GM19023 (cell line): ENCODE data around the gene RAB18.
"Not testable (repeated sequence)": the region's sequence is repeated elsewhere in the genome, so short reads cannot be mapped to it uniquely, and the experiment has no call there.

Experiments used
- ATAC-seq: cut with Tn5 transposase; IDR thresholded peaks from one replicate; pipeline ENCODE4 v1.9.1; 2021; ENCODE audit warnings: mild to moderate bottlenecking, moderate library complexity; ENCODE audit not compliant: unreplicated experiment

RAB18 gene

DNA sequence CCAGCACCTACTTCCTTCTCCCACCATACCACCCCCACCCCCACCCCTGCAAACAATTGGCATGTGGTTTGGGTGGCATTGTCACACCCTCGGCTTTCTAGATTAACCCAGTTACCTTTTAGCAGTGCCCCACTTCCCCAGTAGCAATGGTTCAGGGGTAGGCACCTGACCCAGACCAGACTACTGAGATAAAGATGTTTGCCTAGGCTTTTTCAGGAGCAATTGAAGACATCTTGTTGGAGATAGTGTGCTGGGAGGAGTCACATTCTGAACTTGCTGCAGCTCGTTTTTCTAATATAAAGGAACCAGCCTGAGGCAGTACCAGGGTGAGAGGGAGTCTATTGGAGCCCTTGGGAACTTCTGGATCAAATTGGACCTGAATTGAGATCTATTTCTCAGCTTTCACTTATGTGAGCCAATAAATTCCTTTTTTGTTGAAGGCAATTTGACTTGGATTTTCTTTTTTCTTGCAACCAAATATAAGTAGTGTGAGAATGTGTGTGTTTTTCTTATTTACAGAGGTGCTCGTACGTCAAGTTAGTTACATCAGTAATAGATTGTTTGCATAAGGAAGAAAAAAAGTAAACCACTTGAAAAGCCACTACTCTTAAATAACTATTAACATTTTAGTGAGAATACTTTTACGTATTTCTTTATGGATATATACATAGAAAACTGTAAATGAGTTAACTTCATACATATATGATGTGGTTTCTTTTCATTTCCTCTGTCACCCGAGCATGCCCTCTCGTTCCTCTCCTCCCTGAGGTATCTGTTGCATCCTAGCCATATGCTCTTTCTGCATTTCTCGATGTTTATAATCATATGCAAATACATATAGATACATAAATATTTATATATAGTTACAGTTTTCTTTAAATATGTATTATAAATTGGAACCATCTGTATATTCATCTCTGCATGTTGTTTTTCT lies 38.0 kb downstream of the RAB18 start:
- no peak for ATAC-seq

DNA sequence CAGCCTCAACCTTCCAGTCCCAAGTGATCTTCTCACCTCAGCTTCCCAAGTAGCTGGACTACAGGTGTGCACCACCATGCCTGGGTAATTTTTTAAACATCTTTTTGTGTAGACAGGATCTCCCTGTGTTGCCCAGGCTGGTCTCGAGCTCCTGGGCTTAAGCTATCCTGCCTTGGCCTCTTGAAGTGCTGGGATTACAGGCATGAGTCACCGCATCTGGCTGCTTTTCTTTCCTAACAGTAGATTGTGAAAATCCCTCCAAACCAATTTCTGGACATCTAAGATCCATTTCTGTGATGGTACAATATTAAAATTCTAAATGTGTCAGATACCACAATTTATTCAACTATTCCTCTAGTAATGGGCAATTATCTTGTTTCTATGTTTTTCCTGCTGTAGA lies 38.7 kb downstream of the RAB18 start:
- ATAC-seq, result no peak

DNA sequence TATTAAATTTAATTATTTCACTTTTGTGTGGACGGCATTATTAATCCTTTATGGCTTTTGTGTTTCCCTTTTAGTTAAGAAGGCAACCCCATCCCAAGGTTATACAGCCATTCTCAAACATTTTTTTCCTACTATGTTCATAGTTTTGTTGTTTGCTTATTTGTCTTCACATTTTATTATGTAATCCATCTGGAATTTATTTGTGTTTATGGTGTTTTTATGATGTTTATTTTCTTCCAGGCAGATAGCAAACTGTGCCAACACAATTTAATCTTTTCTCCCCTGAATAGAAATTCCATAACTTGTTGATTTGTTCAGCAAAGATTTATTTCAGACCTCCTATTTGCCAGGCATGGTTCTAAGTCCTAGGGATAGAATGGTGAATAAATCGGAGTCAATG lies 42.9 kb downstream of the RAB18 start:
- ATAC-seq, result no peak

DNA sequence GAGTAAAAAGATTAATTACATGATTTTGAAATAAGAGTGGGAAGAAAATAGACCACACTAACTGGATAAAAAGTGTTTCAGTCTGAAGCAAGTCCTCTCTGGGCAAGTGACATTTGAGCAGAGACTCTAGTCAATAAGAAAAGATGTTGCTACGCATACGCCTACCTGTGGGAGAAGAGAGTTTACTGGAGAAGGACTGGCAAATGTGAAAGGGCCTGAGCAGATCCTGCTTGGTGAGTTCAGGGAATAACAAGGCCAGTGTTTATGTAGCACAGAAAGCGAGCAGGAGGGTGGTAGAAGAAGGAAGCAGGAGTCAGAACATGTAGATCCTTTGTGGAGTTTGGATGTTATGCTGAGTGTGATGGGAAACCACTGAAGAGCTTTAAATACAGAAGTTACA lies 43.4 kb downstream of the RAB18 start:
- no peak for ATAC-seq

DNA sequence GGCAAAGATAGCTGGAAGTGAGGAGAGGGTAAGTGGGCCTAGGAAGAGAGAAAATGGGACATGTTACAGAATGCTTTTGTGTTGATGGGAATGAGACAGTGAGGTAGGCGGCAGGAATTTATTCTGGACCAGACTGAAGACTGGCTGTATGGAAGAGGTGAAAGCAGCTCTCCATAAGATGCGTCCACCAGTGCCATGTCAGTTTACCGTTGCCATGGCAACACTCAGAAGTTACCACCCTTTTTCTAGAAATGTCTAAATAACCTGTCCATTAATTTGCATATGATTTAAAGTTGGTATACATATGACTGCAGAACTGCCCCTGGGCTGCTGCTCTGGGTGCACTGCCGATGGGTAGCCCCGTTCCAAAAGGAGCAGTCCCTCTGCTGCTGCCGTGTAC lies 46.7 kb downstream of the RAB18 start:
- ATAC-seq, result no peak

DNA sequence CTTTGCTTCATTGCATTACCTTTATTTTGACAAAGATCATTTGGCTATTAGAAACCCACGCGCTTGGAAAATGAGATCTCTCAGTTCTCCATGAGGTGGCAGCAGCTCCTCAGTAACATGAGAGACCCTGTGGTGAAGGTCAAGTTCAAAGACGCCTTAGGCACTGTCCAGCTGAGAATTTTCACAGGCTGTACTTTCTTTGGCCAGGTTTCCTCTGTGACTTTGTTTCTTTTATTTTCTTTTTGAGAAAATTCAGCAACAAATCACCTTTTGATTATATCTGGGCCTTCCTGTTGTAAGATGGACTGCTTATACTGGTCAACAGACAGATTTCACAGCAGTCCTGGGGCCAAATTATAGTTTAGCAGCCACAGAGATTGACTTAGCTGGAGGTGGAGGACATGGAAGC lies 54.5 kb downstream of the RAB18 start:
- no peak for ATAC-seq

DNA sequence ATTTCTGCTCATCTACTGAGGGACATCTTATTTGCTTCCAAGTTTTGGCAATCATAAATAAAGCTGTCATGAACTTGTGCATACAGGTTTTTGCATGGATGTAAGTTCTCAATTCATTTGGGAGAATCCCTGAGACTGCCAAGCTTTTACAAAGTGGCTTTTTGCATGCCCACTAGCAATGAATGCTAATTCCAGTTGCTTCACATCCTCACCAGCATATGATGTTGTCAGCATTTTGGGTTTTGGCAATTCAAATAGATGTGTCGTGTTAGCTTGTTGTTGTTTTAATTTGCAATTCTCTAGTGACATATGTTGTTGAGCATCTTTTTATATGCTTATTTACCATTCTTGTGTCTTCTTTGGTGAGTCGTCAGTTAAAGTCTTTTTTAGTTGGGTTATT lies 57.2 kb downstream of the RAB18 start:
- ATAC-seq, result no peak

DNA sequence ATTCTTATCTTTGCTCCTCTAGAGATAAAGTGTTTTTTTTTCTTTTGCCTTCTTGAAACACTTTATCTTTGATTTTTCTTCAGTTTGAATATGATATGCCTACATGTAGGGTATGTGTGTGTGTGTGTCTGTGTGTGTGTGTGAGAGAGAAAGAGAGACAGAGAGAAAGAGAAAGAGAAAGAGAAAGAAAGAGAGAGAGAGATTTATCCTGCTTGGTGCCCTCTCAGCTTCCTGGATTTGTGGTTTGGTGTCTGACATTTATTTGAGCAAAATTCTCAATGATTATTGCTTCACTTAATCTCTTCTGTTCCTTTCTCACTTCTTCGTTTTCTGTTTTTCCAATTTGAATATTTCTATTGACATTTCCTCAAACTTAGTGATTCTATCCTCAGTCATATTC lies 60.3 kb downstream of the RAB18 start:
- ATAC-seq, result no peak

DNA sequence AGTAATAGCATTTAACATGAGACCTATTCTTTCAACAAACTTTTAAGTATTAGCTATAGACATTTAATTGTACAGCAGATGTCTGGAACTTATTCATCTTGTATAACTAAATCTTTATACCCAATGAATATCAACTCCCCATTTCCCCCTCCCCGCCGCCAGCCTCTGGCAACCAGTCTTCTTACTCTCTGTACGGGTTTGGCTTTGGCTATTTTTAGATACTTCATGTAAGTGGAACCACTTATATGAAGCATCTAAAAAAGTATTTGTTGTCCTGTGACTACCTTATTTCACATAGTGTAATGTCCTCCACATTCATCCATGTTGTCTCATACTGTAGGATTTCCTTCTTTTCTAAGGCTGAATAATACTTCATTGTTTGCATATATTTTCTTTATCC lies 60.8 kb downstream of the RAB18 start:
- ATAC-seq, result no peak

DNA sequence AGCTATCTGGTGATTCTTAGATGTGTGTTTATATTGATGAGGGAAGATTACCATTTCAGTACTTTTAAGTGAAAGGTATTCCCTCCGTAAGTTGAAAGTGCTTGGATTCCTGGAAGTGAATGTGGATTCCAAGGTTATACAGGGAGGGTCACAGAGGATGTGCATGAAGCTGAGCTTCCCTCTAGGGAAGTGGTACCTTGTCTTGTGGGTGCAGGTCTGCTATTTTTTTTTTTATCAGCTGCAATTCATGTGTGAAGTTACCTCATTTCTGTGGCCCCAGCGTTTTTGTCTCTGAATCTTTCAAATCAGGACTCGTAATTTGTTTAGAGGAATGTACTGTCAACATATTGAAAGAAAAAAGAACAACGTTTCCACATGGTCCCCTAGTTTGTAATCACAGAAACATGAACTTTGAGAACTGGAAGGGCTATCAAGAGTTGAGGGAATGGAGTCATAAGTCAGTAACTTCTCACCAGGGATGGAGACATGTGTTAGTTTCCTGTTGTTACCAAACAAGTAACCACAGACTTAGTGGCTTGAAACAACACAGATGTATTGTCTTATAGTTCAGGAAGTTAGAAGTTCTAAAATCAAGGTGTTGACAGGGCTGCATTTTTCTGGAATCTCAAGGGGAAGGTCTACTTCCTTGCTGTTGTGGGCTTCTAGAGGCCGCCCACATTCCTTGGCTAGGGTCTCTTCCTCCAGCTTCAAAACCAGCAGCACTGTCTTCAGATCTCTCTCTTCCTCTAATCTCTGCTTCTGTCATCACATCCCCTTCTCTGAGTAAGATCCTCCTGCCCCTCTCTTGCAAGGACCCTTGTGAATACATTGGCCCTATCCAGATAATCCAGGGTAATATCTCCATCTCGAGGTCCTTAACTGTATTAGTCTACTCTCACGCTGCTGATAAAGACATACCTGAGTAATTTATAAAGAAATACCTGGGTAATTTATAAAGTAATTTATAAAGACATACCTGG lies 64.4 kb downstream of the RAB18 start:
- ATAC-seq, result no peak

DNA sequence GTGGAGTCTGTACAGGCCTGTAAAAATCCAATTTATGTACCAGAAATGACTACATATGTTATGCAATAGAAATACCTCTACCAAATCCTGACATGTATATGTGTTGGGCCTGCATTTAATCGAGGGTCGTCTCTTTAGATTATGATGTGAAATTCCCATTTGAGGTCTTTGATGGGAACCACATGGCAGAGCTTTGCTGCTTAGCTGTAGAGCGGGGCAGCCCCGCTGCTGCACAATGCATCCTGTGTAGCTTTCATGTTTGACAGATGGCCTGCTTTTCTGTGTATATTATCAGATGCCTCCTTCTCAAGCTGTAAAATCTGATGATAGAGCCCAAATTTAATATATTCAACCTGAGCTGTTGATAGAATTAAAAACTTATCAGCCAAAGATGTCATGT lies 65.8 kb downstream of the RAB18 start:
- no peak for ATAC-seq

DNA sequence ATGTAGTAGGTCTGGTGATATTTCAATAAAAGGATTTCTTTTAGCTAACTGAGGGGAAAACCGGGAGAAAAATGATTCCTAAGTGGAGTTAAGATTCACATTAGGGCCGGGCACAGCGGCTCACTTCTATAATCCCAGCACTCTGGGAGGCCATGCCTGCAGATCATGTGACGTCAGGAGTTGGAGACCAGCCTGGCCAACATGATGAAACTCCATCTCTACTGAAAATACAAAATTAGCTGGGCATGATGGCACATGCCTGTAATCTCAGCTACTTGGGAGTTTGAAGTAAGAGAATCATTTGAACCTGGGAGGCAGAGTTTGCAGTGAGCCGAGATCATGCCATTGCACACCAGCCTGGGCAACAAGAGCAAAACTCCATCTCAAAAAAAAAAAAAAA lies 72.9 kb downstream of the RAB18 start:
- not testable (repeated sequence) for ATAC-seq

DNA sequence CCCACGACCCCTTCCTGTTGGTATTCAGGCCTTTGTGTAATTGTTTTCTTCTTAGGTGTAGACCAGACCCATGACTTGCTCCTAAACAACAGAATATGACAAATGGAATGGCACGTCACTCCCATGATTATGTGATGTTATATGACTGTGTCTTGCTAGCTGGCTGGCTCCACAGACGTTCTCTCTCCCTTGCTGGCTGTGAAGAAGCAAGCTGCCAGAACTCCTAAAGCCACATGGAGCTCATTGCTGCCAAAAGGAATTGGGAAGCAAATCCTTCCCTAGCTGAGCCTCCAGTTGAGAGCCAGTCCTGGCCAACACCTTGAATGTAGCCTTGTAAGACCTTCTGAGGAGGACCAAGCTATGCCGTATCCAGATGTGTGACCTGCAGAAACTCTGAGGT lies 74.2 kb downstream of the RAB18 start:
- ATAC-seq, result no peak

DNA sequence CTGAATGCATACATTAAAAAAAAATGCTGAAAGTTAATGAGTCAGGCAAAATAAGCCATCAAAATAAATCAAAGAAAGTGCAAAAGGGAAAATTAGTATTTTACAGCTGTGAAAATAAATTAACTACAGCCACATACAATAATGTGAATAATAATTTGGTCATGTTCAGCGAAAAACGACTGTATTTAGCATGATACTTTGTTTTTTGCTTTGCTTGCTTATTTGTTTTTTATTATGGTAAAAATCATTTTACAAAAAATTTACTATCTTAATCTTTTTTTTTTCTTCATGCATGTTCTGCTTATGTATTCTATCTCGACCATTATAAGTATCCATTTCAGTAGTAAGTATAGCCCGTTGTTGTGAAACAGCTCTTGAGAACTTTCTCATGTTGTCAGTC lies 77.1 kb downstream of the RAB18 start:
- ATAC-seq, result no peak

DNA sequence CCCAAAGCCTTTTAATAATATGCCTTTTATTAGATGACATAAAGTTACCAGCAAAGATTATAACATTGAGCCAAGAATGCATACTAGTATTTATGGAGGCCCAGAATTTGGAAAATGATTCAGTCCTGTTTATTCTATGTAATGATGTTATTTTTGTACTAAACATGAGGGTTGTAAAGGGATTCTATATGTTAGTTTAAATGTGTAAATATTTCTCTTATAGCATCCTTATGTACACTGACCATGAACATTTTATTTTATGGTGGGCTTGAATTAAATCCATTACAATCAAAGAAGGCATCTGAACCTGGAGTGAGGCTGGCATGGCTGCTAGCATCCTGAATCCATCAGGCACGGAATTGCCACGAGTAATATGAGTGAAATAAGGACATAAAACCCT lies 80.2 kb downstream of the RAB18 start:
- ATAC-seq, result no peak
